GM21737 (cell line): ENCODE measurements around the gene PLXNA2.

Source experiments
- ATAC-seq: cut with Tn5 transposase; IDR thresholded peaks from one replicate; pipeline ENCODE4 v1.9.1; 2021; ENCODE audit warnings: mild to moderate bottlenecking, moderate library complexity; ENCODE audit not compliant: unreplicated experiment

PLXNA2 gene

GRCh38 chr1:208126108-208126507 is 118.1 kb downstream of the PLXNA2 start:
- no peak for ATAC-seq

- no peak for ATAC-seq
These were observed 121.4 kb downstream of the PLXNA2 start for GRCh38 chr1:208122612-208123358.

- ATAC-seq: no peak
These were observed 122.3 kb downstream of the PLXNA2 start for GRCh38 chr1:208121813-208122364.

GRCh38 chr1:208120431-208120790 is 123.8 kb downstream of the PLXNA2 start:
- no peak for ATAC-seq

- ATAC-seq: no peak
These were observed 125.2 kb downstream of the PLXNA2 start for GRCh38 chr1:208118841-208119606.

- ATAC-seq: no peak
These were observed 125.9 kb downstream of the PLXNA2 start for GRCh38 chr1:208118306-208118705.

- ATAC-seq: no peak
These were observed 126.4 kb downstream of the PLXNA2 start for GRCh38 chr1:208117826-208118225.

- no peak for ATAC-seq
These were observed 126.8 kb downstream of the PLXNA2 start for GRCh38 chr1:208117409-208117808.

- ATAC-seq: no peak
These were observed 128.1 kb downstream of the PLXNA2 start for GRCh38 chr1:208115924-208116640.

- ATAC-seq: no peak
These were observed 131.2 kb downstream of the PLXNA2 start for GRCh38 chr1:208113011-208113410.

GRCh38 chr1:208112401-208112800 is 131.8 kb downstream of the PLXNA2 start:
- ATAC-seq: no peak

- ATAC-seq: no peak
These were observed 132.5 kb downstream of the PLXNA2 start for GRCh38 chr1:208111646-208112190.

GRCh38 chr1:208110296-208110695 is 133.9 kb downstream of the PLXNA2 start:
- ATAC-seq: no peak

- ATAC-seq: no peak
These were observed 135.4 kb downstream of the PLXNA2 start for GRCh38 chr1:208108646-208109330.

- ATAC-seq: no peak
These were observed 136.0 kb downstream of the PLXNA2 start for GRCh38 chr1:208108213-208108608.

GRCh38 chr1:208107425-208108212 is 136.6 kb downstream of the PLXNA2 start:
- ATAC-seq: no peak

GRCh38 chr1:208106218-208106617 is 138.0 kb downstream of the PLXNA2 start:
- no peak for ATAC-seq

GRCh38 chr1:208105756-208106155 is 138.4 kb downstream of the PLXNA2 start:
- no peak for ATAC-seq

GRCh38 chr1:208103597-208104513 is 140.3 kb downstream of the PLXNA2 start:
- ATAC-seq: no peak
